HepG2 (cell line): Measurements from ENCODE around the gene RNGTT. TPM values are rescaled to one million over a fixed set of nuclear protein-coding genes. Genes with fewer than 3 reads are reported as not detected.

Experiments used
- ATAC-seq: fragments of 200-7000 bp; cut with Tn5 transposase; 3 replicates; pipeline ENCODE4 v1.9.1; 2020; ENCODE audit warnings: mild to moderate bottlenecking, moderate library complexity
- BruUV-seq: library from RNA; stranded (reverse); fragments of 400-500 nt; replicated peaks from 2 replicates; lab custom pipeline; 2021; lab: Mats Ljungman, UMichigan
- CTCF ChIA-PET: fragments of 300-600 bp; formaldehyde crosslinking; extraction: SDS; loops from one replicate; lab custom pipeline; 2021; ENCODE audit warnings: low total read pairs, inconsistent platforms, low intra/inter-chr PET ratio; lab: Yijun Ruan, JAX
- POLR2A ChIA-PET: fragments of 350-600 bp; sonication (Branson Sonifier 250); formaldehyde crosslinking; loops from one replicate; lab custom pipeline; 2020; ENCODE audit warnings: antibody characterized with exemption, inconsistent platforms; lab: Yijun Ruan, JAX
- DNase-seq: peaks from one replicate; pipeline ENCODE4 v3.0.0-alpha.2; 2015; ENCODE audit warnings: low spot score
- FAIRE-seq: peaks from 3 replicates; lab custom pipeline; 2011; peaks lifted over from hg19 to GRCh38; lab: Jason Lieb, UNC
- H2AFZ ChIP-seq: one replicate; pipeline ENCODE4 v1.6.1; 2011; ENCODE audit warnings: low read length, inconsistent platforms
- H3K27ac ChIP-seq: fragments of 300-600 bp; 3 replicates; pipeline ENCODE4 v1.8.0; 2011; ENCODE audit warnings: mixed run types, mild to moderate bottlenecking, mixed read lengths, low read length, inconsistent platforms; ENCODE audit not compliant: insufficient read depth; ENCODE audit errors: extremely low read length
- H3K27me3 ChIP-seq, 2 experiments: fragments of 200-600 bp in 1 of 2; 2 replicates in 1 of 2; 3 replicates in 1 of 2; pipeline versions ENCODE4 v1.6.0 to v1.8.0; 2011; ENCODE audit warnings: low read length in 2 of 2, mild to moderate bottlenecking in 2 of 2, moderate library complexity in 2 of 2, inconsistent platforms in 1 of 2; ENCODE audit not compliant: insufficient read depth in 2 of 2, control insufficient read depth in 1 of 2
- H3K36me3 ChIP-seq, 2 experiments: fragments of 200-600 bp in 1 of 2; replicated peaks in 1 of 2; 2 replicates in 1 of 2; 3 replicates in 1 of 2; pipeline versions ENCODE4 v1.5.1 to v1.8.0; 2011; ENCODE audit warnings: low read length in 2 of 2, inconsistent platforms in 1 of 2; ENCODE audit not compliant: insufficient read depth in 2 of 2, control insufficient read depth in 1 of 2
- H3K4me1 ChIP-seq: 2 replicates; pipeline ENCODE4 v1.5.1; 2012; ENCODE audit warnings: low read length, inconsistent platforms; ENCODE audit not compliant: insufficient read depth
- H3K4me2 ChIP-seq: 2 replicates; pipeline ENCODE4 v1.6.0; 2011; ENCODE audit warnings: low read depth, low read length, inconsistent platforms
- H3K4me3 ChIP-seq, 3 experiments: fragments of 200-600 bp in 1 of 3; sonication (generic), shearing (Covaris generic) in 1 of 3; replicated peaks in 1 of 3; 2 replicates each; pipeline ENCODE4 v1.5.1; 2011 to 2016; ENCODE audit warnings: low read length in 3 of 3, inconsistent platforms in 2 of 3, low read depth in 2 of 3, mild to moderate bottlenecking in 2 of 3, control low read depth in 1 of 3, mixed read lengths in 1 of 3; ENCODE audit not compliant: insufficient read depth in 1 of 3
- H3K79me2 ChIP-seq: one replicate; pipeline ENCODE4 v1.6.1; 2011; ENCODE audit warnings: low read length, inconsistent platforms; ENCODE audit not compliant: insufficient read depth
- H3K9ac ChIP-seq: 2 replicates; pipeline ENCODE4 v1.6.0; 2011; ENCODE audit warnings: mild to moderate bottlenecking, low read depth, low read length, inconsistent platforms; ENCODE audit not compliant: insufficient read depth
- H3K9me3 ChIP-seq: 2 replicates; pipeline ENCODE4 v1.5.1; 2012; ENCODE audit warnings: mild to moderate bottlenecking, low read length
- H4K20me1 ChIP-seq: 2 replicates; pipeline ENCODE4 v1.6.0; 2011; ENCODE audit warnings: inconsistent platforms, mild to moderate bottlenecking, low read length, moderate library complexity; ENCODE audit not compliant: insufficient read depth
- CBFB ChIP-seq: sonication (generic); formaldehyde crosslinking; IDR thresholded peaks from 2 replicates; pipeline ENCODE4 v1.4.0; 2020; ENCODE audit warnings: missing genetic modification reagents
- CEBPB ChIP-seq: IDR thresholded peaks from 2 replicates; pipeline ENCODE4 v1.6.1; 2011; ENCODE audit warnings: low read depth, low read length, improper control_type of control experiment, borderline replicate concordance
- SOX13 ChIP-seq, 3 experiments: fragments of 450-650 bp in 1 of 3; sonication (generic) in 1 of 3; formaldehyde crosslinking in 1 of 3; IDR thresholded peaks in 2 of 3; conservative IDR thresholded peaks in 1 of 3; 2 replicates each; pipeline versions ENCODE4 v1.5.0 to v1.6.1; 2016 to 2020; ENCODE audit warnings: antibody characterized with exemption in 1 of 3, mild to moderate bottlenecking in 1 of 3, missing compliant biosample characterization in 1 of 3, missing genetic modification reagents in 1 of 3, moderate library complexity in 1 of 3
- SOX5 ChIP-seq: IDR thresholded peaks from 2 replicates; pipeline ENCODE4 v1.6.1; 2016; ENCODE audit warnings: borderline replicate concordance
- TBX2 ChIP-seq: sonication (generic); formaldehyde crosslinking; IDR thresholded peaks from 2 replicates; pipeline ENCODE4 v1.5.0; 2020; ENCODE audit warnings: missing genetic modification reagents, mild to moderate bottlenecking, borderline replicate concordance
- TRIM22 ChIP-seq: fragments of 450-650 bp; IDR thresholded peaks from 2 replicates; pipeline ENCODE4 v1.6.1; 2017
- WGBS: methylation state at CpG from one replicate; pipeline ENCODE4 v1.1.6; 2017; ENCODE audit warnings: low lambda C conversion rate; 5-methylcytosine and 5-hydroxymethylcytosine counted together
- in situ Hi-C: cut with HindIII; loops from 2 replicates; pipeline ENCODE4 v1.10.0; 2017; ENCODE audit warnings: low pct_unique_long_range_greater_than_20kb; ENCODE audit not compliant: extremely low pct_ligation_motif_present
- intact Hi-C: fragments of 100-400 bp; cut with micrococcal nuclease; formaldehyde crosslinking; loops from one replicate; pipeline ENCODE4 v1.10.0; 2022; ENCODE audit not compliant: unreplicated experiment
- polyA plus RNA-seq, 8 experiments: library from polyadenylated mRNA; depleted of rRNA in 3 of 8; stranded (reverse) in 7 of 8; unstranded in 1 of 8; fragments of >200 nt; fragmentation: Illumina TruSeq in 4 of 8; extraction: Trizol in 4 of 8; gene quantifications; 2 replicates each; pipeline versions ENCODE4 v1.2.1 to v1.2.3, GENCODE V29; 2011 to 2016; ENCODE audit warnings: low read depth in 4 of 8, missing spikeins in 1 of 8, mixed read lengths in 1 of 8; ENCODE audit not compliant: insufficient read depth in 1 of 8
- total RNA-seq, 5 experiments: library from RNA; depleted of rRNA; stranded (reverse); fragments of >200 nt; fragmentation: Illumina TruSeq; extraction: Trizol; gene quantifications; 2 replicates each; pipeline ENCODE4 v1.2.3, GENCODE V29; 2016; ENCODE audit warnings: low read depth in 1 of 5
- TF ChIP-seq, protein P1 (sequence below): sonication (generic); formaldehyde crosslinking; IDR thresholded peaks from 2 replicates; pipeline ENCODE4 v1.5.0; 2020; ENCODE audit warnings: missing genetic modification reagents

Gene RNGTT
- total and polyA plus RNA-seq, 2 of the 13 experiments (the other 11 are each of a cell fraction or from before 2014, with no cell fraction given) = 6.0 to 22.6 TPM

GRCh38 chr6:88565409-88565811 lies 398.0 kb downstream of the RNGTT start:
- Histone ChIP-seq H3K27ac (no peak overlapping the region), H3K4me1 (peaks cover 20% of the 10 kb centered on the region), H3K9me3 (peaks cover 9% of the 10 kb centered on the region), H3K79me2 (no peaks in the 10 kb centered on the region), H3K27me3 (peaks cover 0 to 17% of the 10 kb centered on the region in 2 experiments; a peak in 3 of 5 replicates), H3K4me3 (peak overlapping the region in 1 of 3 experiments; percentile 30; a peak in 2 of 6 replicates), H4K20me1 (no peaks in the 10 kb centered on the region), H3K4me2 (peak overlapping the region; percentile 54), H3K9ac (no peak overlapping the region), H3K36me3 (no peaks in the 10 kb centered on the region), H2AFZ (peak overlapping the region; percentile 20)
- FAIRE-seq (no peak), ATAC-seq (peak; percentile 88), DNase-seq (peak; percentile 65)
- ChIA-PET POLR2A (no interaction called here), CTCF (no interaction called here)
- in situ Hi-C loops (no loop called here), intact Hi-C loops (no loop called here)
- BruUV-seq = no TSS peak
- 12% methylated on average over 4 of the region's 7 CpGs for WGBS
- TF ChIP-seq SOX5 (peak; percentile 57; the same call in 1 of the 2 replicates), SOX13 (IDR thresholded peaks at IDR 0.05) (no peak), SOX13 (CRISPR knock-in tag; conservative IDR thresholded peaks at IDR 0.05 in 1 of 2, IDR thresholded peaks at IDR 0.05 in 1 of 2) (peak in 1 of 2 experiments; percentile 80; a peak in 2 of 4 replicates), CEBPB (no peak), TRIM22 (no peak), CBFB (CRISPR knock-in tag) (no peak), TBX2 (CRISPR knock-in tag) (peak; percentile 34; the same call in 1 of the 2 replicates)
- TF ChIP-seq, protein P1, sequence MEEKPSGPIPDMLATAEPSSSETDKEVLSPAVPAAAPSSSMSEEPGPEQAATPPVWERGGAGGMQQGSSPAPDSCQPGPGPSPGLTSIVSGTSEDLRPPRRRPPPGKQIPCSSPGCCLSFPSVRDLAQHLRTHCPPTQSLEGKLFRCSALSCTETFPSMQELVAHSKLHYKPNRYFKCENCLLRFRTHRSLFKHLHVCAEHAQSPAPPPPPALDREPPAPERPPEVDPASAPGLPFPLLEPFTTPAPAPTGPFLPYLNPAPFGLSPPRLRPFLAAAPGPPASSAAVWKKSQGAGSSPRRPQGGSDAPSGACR (CRISPR knock-in tag) = no peak
